GM19467 (cell line): ENCODE data around the gene CLVS2.

Experiments
- ATAC-seq: cut with Tn5 transposase; IDR thresholded peaks from one replicate; pipeline ENCODE4 v1.9.1; 2021; ENCODE audit warnings: mild to moderate bottlenecking, moderate library complexity; ENCODE audit not compliant: unreplicated experiment

Gene CLVS2, protein sequence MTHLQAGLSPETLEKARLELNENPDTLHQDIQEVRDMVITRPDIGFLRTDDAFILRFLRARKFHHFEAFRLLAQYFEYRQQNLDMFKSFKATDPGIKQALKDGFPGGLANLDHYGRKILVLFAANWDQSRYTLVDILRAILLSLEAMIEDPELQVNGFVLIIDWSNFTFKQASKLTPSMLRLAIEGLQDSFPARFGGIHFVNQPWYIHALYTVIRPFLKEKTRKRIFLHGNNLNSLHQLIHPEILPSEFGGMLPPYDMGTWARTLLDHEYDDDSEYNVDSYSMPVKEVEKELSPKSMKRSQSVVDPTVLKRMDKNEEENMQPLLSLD

DNA sequence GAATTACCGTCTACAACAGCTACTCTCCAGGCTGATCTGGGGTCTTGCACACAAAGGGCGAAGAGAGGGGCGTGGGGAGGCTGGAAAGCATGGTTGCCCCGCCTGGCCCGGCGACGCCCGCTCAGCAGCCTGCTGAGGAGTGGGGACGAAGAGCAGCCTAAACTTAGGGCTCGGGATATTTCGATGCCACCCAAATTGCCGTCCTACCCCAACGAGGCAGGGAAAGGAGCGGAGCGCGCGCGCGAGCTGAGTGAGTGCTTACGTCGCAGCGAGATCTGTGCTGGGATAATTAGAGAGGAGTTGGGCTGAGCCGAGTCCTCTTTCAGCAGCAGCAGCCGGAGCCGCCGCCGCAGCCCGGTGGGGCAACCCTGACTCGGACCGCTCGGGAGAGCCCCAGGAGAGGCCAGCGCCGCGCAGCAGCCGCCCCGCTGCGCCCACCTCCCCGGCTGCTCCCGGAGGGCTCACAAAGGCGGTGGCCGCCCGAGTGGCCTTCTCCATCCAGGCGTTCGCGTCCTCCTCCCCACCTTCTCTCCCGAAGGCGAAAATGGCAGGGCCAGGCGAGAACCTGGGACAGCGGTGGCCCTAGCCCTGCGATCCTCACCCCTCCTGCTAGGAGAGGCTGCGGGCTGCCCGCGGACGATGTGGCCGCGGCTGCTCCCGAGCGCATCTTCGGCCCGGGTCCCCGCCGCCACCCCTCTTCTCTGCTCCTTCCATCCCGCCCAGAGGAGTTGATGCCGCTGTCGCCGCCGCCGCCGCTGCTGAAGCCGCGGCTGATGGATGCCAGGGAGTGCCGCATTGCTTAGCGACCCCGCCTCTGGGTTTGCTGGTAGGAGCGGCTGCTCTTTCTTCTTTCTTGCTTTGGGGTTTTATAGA lies at the start of gene CLVS2:
CLVS2 (plus strand) TSS at position 315 of the 873 bp plus-strand sequence. CDS start 1,543 bp downstream, outside the sequence.
- ATAC-seq = no peak

GRCh38 chr6:122947355-122947754 lies 48.7 kb upstream of the CLVS2 start:
- ATAC-seq = no peak

- no peak for ATAC-seq
Measured at GRCh38 chr6:122953766-122954165, 42.3 kb upstream of the CLVS2 start.

- ATAC-seq = no peak
Measured at GRCh38 chr6:122956376-122956775, 39.7 kb upstream of the CLVS2 start.

- ATAC-seq = no peak
Measured at GRCh38 chr6:122962000-122962624, 33.9 kb upstream of the CLVS2 start.

DNA sequence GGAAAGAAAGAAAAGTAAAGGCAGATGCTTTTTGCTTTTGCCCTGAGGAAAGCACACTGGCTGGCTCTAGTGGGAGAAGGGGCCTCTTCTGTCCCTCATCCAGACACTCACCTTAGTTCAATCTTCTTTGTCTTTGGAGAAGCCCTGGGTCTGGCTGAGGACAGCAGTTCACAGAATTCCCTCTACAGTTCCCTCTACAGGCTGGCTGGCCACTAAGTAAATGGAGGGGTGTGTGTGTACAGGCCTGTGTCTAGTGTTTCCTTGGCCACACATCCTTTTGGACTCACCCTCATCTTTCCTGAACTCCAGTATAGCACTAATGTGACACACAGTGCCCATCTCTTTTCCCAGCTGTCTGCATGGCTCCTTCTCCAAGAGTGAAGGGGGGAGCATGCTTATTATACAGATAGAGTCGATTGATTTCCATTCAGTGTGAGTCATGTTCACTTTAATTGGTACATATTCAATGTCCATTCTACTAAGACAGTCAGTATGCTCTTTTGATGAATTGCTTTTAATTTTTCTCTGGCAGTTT lies 26.0 kb upstream of the CLVS2 start:
- no peak for ATAC-seq

GRCh38 chr6:122977180-122977579 lies 18.9 kb upstream of the CLVS2 start:
- ATAC-seq = no peak

GRCh38 chr6:122984393-122984792 lies 11.6 kb upstream of the CLVS2 start:
- ATAC-seq = no peak

- ATAC-seq = no peak
Measured at GRCh38 chr6:122994256-122994655, 1.8 kb upstream of the CLVS2 start.

DNA sequence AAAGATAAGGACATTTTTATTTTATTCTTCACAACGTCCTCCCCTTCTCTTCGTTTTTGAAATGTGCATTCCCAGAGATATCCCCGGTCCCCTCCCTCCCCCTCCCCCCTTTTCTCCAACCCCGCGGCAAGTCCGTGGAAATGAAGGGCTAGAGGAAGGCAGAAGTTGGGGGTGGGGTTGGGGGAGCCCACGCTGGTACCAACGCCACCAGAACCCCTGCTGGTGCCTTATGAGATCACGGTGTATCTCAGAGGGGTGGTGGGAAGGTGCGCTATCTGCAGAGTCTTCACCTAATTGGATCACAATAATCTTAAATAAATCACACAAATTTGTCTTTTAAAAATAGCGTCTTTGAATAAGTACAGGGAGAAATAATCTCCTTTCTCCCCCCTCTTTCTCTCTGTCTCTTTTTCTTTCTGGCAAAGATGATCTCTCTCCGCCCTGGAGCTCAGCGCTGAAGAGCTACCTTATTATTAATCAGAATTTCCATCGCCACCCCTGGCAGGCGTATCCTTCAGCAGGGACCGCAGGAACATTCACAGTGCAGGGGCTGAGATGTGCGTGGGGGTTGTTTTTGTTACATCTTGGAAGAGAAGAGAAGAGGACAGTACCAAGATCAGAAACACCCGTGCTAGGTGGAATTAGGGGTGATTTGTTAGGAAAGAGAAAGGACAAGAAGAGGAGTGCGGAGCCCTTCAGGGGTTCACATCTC lies 915 bp downstream of the CLVS2 start:
- ATAC-seq = no peak

GRCh38 chr6:122997541-122998150 lies 1.6 kb downstream of the CLVS2 start:
- ATAC-seq = no peak

DNA sequence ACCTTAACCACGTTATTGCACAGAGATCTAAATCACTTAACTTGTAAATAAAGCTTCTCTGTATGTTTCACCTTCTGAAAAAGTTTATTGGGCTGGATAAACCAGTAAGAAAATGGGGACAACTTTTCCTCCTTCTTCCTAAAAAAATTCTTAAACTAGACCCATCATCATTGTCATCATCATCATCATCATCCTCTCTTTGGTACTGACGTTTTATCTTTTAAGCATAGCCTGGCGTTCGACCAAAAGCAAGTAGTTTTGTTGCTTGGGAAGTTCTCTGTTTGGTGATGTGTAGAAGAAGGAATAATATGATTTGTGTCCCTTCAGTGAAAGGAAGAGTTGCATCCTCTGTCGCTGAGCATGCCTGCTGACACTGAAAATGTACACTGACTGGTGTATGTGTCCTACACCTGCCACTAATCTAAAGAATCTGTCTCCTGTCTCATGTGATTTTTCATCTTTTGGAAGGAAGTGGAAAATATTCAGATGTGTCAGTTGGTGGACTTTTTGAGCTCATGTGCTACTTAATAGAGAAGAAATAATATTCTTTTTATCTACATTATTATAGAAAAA lies 2.5 kb downstream of the CLVS2 start:
- no peak for ATAC-seq

- no peak for ATAC-seq
Measured at GRCh38 chr6:123000244-123000770, 4.3 kb downstream of the CLVS2 start.

- ATAC-seq = no peak
Measured at GRCh38 chr6:123001540-123001939, 5.5 kb downstream of the CLVS2 start.

DNA sequence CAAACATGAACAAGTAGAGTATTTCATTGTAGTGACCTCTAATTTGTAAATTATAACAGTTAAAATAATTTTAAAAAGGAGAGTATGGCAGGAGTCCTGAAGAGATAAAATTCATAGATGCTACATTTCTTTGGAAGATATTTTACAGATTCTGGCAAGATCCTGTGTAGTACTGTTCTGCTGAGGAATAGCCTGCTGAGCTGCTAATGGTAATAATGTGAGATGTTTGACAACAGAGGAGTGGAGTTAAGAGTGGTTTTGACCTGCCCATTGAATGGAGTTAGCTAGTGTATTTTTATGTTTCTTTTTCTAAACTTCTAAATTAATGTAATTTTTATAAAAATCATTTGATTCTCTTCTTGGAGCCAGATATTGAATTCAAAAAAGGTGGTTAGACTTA lies 11.8 kb downstream of the CLVS2 start:
- ATAC-seq = no peak

- ATAC-seq = no peak
Measured at GRCh38 chr6:123009059-123009458, 13.0 kb downstream of the CLVS2 start.

DNA sequence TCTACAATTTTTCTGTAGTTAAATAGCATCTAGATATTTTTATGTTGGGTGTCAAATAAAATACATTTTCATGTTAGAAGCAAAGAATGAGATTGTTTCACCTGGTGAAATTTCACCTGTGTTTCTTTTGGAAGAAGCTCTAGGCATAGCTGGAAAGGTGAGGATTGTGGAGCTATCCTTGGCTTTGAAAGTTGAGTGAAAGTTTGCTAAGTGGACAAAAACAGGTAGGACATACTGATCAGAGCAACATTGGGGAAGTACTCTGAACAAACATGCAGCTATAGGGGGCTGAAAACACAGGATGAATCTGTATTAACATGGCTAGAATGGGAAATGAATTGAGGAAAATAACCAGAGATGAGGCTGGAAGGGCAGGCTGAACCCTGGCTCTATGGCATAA lies 18.8 kb downstream of the CLVS2 start:
- no peak for ATAC-seq

DNA sequence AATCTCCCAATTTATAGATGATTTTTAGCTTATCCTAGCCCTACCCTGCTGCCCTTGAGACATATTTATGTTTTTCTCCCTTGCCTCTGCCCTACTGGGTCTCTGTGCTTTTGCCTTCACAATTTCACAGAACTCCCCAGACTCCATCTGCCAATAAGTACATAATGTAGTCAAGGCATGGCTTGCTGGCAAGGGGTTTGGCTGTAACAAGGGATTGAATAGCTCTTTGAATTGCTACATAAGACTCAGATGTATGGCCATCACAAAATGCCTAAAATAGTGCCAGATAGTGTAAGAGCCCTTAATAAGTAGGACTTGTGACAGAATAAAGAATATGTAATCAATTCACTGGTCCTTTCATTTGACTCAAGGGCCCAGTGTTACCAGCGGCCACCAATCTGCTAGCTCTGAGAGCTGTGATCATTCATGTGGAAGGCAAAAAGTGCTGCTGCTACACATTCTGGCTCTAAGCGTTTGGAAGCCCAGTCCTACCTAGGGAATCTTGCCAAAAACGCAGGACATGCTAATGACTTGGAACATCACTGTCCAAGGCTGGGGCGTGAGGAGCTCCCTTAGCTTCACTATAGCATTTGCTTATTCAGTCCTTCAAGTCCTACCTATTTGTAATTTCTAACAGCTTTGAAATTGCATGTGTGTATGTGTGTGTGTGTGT lies 20.5 kb downstream of the CLVS2 start:
- no peak for ATAC-seq

DNA sequence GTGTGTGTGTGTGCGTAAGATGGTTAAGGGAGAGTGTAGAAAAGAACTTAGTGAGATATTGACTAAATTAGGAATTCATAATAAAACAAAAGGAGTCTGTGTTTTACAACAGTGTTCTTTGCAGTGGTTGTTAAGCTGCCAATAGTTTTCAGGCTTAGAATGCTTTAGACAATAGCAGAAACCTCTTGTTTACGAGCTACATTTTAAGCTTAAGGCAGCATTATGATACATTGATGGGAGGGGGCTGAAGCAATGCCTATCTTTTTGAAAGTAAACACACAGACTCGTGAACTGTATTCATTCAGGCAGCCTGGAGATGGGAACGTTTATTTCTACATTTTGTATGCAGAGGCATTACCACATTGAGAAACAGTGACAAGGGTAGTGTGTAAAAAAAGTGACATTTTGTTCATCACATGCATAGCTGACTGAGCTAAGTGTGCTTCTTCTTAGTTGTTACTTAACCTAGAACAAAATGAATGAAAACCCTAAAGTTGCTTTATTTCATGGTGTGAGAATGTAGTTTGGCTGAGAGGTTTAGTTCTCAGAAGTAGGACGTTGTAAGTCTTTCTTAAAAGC lies 21.2 kb downstream of the CLVS2 start:
- no peak for ATAC-seq
